ENCODE data around the gene ZNF423. TPM values are rescaled to one million over a fixed set of nuclear protein-coding genes. Genes with fewer than 3 reads are reported as not detected.

ZNF423 gene
- total RNA-seq, 1 donor from 2014 or later, result 0.69 TPM

DNA sequence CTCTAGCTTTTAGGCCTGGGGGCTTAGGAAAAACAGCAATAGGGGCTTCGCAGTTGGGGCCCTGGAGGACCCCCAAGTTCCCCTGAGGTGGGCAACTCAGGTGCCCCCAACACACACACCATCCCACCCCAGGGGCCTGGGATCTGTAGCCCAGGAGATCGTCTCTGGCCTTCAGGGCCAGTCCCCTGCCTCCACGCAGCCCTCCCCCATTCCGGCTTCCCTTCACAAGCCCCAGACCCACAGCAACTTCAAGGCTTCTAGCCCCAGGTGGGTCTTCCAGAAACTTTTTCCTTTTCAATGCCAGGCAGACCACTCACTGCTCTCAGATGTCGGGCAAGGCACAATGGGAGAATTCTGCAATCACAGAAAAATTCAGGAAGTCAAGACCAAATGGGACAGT lies 402.9 kb downstream of the ZNF423 start:
- DNase-seq (ENCODE audit: low read depth), result no peak
- TF ChIP-seq, protein P1, sequence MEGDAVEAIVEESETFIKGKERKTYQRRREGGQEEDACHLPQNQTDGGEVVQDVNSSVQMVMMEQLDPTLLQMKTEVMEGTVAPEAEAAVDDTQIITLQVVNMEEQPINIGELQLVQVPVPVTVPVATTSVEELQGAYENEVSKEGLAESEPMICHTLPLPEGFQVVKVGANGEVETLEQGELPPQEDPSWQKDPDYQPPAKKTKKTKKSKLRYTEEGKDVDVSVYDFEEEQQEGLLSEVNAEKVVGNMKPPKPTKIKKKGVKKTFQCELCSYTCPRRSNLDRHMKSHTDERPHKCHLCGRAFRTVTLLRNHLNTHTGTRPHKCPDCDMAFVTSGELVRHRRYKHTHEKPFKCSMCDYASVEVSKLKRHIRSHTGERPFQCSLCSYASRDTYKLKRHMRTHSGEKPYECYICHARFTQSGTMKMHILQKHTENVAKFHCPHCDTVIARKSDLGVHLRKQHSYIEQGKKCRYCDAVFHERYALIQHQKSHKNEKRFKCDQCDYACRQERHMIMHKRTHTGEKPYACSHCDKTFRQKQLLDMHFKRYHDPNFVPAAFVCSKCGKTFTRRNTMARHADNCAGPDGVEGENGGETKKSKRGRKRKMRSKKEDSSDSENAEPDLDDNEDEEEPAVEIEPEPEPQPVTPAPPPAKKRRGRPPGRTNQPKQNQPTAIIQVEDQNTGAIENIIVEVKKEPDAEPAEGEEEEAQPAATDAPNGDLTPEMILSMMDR (conservative IDR thresholded peaks at IDR 0.05; ENCODE audit: low read depth, low read length), result no peak
- H3K4me3 ChIP-seq (ENCODE audit: low read depth, low read length), result no peak overlapping the region

DNA sequence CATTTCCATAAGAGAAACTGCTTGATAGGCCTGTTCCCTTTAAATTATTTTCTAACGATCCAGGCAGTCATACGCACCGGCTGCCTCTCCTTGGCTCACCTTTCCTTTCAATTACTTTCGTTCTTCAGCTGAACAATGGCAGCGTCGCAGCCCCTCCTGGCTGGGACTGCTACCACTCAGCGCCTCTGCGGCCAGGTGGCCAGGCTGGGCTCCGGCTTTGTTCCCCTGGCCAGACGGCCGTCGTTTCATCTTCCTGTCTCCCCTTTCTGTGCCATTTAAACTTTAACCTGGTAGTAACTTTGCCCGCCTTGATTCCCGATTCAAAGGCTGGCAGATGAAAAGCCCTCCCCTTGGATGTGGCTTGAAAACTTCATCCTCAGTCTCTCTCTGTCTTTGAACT lies 403.3 kb downstream of the ZNF423 start:
- no peak for DNase-seq (ENCODE audit: low read depth)
- H3K4me3 ChIP-seq (ENCODE audit: low read depth, low read length), result no peak overlapping the region
- TF ChIP-seq, protein P1 (conservative IDR thresholded peaks at IDR 0.05; ENCODE audit: low read depth, low read length), result no peak

DNA sequence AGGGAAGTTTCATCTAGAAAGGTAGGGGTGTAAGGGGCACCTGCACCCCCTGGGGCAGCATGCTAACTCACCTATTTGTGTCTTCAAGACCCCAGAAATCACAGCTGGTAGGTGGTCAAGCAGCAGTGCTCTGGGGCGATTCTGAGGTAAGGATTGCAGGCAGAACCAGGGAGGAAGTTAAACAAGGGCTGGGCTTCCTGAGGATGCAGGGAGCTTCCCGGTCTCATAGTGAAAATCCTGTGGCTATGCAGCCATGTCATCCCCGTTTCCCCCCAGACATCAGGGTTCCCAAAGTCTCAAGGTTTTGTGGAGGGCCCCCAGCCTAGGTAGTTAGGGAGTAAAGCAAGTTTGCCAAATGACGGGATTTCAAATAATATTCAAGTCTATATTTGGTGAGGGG lies 403.8 kb downstream of the ZNF423 start:
- no peak overlapping the region for H3K4me3 ChIP-seq (ENCODE audit: low read depth, low read length)
- no peak for DNase-seq (ENCODE audit: low read depth)
- TF ChIP-seq, protein P1 (conservative IDR thresholded peaks at IDR 0.05; ENCODE audit: low read depth, low read length), result no peak

GRCh38 chr16:49446805-49447204 lies 409.1 kb downstream of the ZNF423 start:
- DNase-seq (ENCODE audit: low read depth), result no peak
- H3K4me3 ChIP-seq (ENCODE audit: low read depth, low read length), result no peak overlapping the region
- TF ChIP-seq, protein P1 (conservative IDR thresholded peaks at IDR 0.05; ENCODE audit: low read depth, low read length), result no peak

- TF ChIP-seq, protein P1 (conservative IDR thresholded peaks at IDR 0.05; ENCODE audit: low read depth, low read length), result no peak
- H3K4me3 ChIP-seq (ENCODE audit: low read depth, low read length), result no peak overlapping the region
- no peak for DNase-seq (ENCODE audit: low read depth)
Measured at GRCh38 chr16:49443576-49443975, 412.3 kb downstream of the ZNF423 start.

GRCh38 chr16:49442805-49443204 lies 413.1 kb downstream of the ZNF423 start:
- TF ChIP-seq, protein P1 (conservative IDR thresholded peaks at IDR 0.05; ENCODE audit: low read depth, low read length), result no peak
- H3K4me3 ChIP-seq (ENCODE audit: low read depth, low read length), result no peak overlapping the region
- no peak for DNase-seq (ENCODE audit: low read depth)

GRCh38 chr16:49441366-49441780 lies 414.5 kb downstream of the ZNF423 start:
- TF ChIP-seq, protein P1 (conservative IDR thresholded peaks at IDR 0.05; ENCODE audit: low read depth, low read length), result no peak
- DNase-seq (ENCODE audit: low read depth), result no peak
- no peak overlapping the region for H3K4me3 ChIP-seq (ENCODE audit: low read depth, low read length)
